CD4-positive, alpha-beta T cell treated with Interleukin-4 for 4 hours (primary cell): ENCODE measurements around the gene SMURF2.
A peak's percentile ranks its signal among the peaks of the same experiment; 100 is the strongest.
"Not testable (repeated sequence)": the region's sequence is repeated elsewhere in the genome, so short reads cannot be mapped to it uniquely, and the experiment has no call there.

ENCODE experiments used
- DNase-seq: peaks from one replicate; pipeline ENCODE4 v3.0.0-alpha.2; 2020

Gene SMURF2

GRCh38 chr17:64628641-64629040, 33.5 kb downstream of the SMURF2 start:
- no peak for DNase-seq

GRCh38 chr17:64627797-64628196, 34.3 kb downstream of the SMURF2 start:
- no peak for DNase-seq

- no peak for DNase-seq
These were observed 35.3 kb downstream of the SMURF2 start for GRCh38 chr17:64626827-64627226.

GRCh38 chr17:64625541-64625940, 36.6 kb downstream of the SMURF2 start:
- DNase-seq: no peak

- DNase-seq: no peak
These were observed 39.0 kb downstream of the SMURF2 start for GRCh38 chr17:64622931-64623654.

GRCh38 chr17:64621772-64622171, 40.3 kb downstream of the SMURF2 start:
- DNase-seq: no peak

- no peak for DNase-seq
These were observed 43.3 kb downstream of the SMURF2 start for GRCh38 chr17:64618848-64619247.

- DNase-seq: no peak
These were observed 44.9 kb downstream of the SMURF2 start for GRCh38 chr17:64617125-64617780.

- DNase-seq: no peak
These were observed 47.0 kb downstream of the SMURF2 start for GRCh38 chr17:64615028-64615677.

- no peak for DNase-seq
These were observed 47.7 kb downstream of the SMURF2 start for GRCh38 chr17:64614266-64615027.

- no peak for DNase-seq
These were observed 50.7 kb downstream of the SMURF2 start for GRCh38 chr17:64611369-64611768.

GRCh38 chr17:64610244-64610643, 51.9 kb downstream of the SMURF2 start:
- not testable (repeated sequence) for DNase-seq

GRCh38 chr17:64608571-64608981, 53.5 kb downstream of the SMURF2 start:
- DNase-seq: no peak

GRCh38 chr17:64607862-64608565, 54.1 kb downstream of the SMURF2 start:
- DNase-seq: no peak

GRCh38 chr17:64604532-64604931, 57.6 kb downstream of the SMURF2 start:
- DNase-seq: not testable (repeated sequence)

- no peak for DNase-seq
These were observed 58.1 kb downstream of the SMURF2 start for GRCh38 chr17:64603987-64604386.

GRCh38 chr17:64599827-64600226, 62.3 kb downstream of the SMURF2 start:
- DNase-seq: no peak

- DNase-seq: peak; percentile 53
These were observed 62.9 kb downstream of the SMURF2 start for GRCh38 chr17:64599187-64599676.

- DNase-seq: no peak
These were observed 63.4 kb downstream of the SMURF2 start for GRCh38 chr17:64598672-64599071.

- DNase-seq: no peak
These were observed 65.1 kb downstream of the SMURF2 start for GRCh38 chr17:64596988-64597387.

- no peak for DNase-seq
These were observed 65.7 kb downstream of the SMURF2 start for GRCh38 chr17:64596439-64596838.

GRCh38 chr17:64591944-64592343, 70.2 kb downstream of the SMURF2 start:
- DNase-seq: no peak
